Activated effector memory CD4-positive, alpha-beta T cell treated with anti-CD3 and anti-CD28 coated beads, Interleukin-2, amount 50 U/mL, for 16 hours (primary cell): ENCODE measurements around the gene POLK.
"Not testable (repeated sequence)": the region's sequence is repeated elsewhere in the genome, so short reads cannot be mapped to it uniquely, and the experiment has no call there.

Experiments
- DNase-seq: peaks from one replicate; pipeline ENCODE4 v3.0.0-alpha.2; 2020

The POLK gene

GRCh38 chr5:75511435-75512382 is at the start of gene POLK, which contains the start of gene CERT1:
TSS of gene POLK (plus strand) at chr5:75511891.
TSS of gene CERT1 (minus strand) at chr5:75511629. CDS start at chr5:75511207, 422 bp downstream.
- DNase-seq = peak; percentile 98

GRCh38 chr5:75463726-75464125 is 48.0 kb upstream of the POLK start:
- no peak for DNase-seq

GRCh38 chr5:75465480-75465879 is 46.2 kb upstream of the POLK start:
- DNase-seq = no peak

- DNase-seq = no peak
Measured at GRCh38 chr5:75466006-75466716, 45.5 kb upstream of the POLK start.

GRCh38 chr5:75468593-75468992 is 43.1 kb upstream of the POLK start:
- no peak for DNase-seq

GRCh38 chr5:75469017-75469416 is 42.7 kb upstream of the POLK start:
- no peak for DNase-seq

- no peak for DNase-seq
Measured at GRCh38 chr5:75471193-75471592, 40.5 kb upstream of the POLK start.

GRCh38 chr5:75472973-75473372 is 38.7 kb upstream of the POLK start:
- no peak for DNase-seq

GRCh38 chr5:75473463-75473862 is 38.2 kb upstream of the POLK start:
- DNase-seq = no peak

GRCh38 chr5:75475364-75475763 is 36.3 kb upstream of the POLK start:
- DNase-seq = no peak

GRCh38 chr5:75481024-75481423 is 30.7 kb upstream of the POLK start:
- DNase-seq = no peak

- no peak for DNase-seq
Measured at GRCh38 chr5:75482482-75482881, 29.2 kb upstream of the POLK start.

GRCh38 chr5:75484605-75485004 is 27.1 kb upstream of the POLK start:
- DNase-seq = no peak

- not testable (repeated sequence) for DNase-seq
Measured at GRCh38 chr5:75489847-75490246, 21.8 kb upstream of the POLK start.

GRCh38 chr5:75491621-75492020 is 20.1 kb upstream of the POLK start:
- DNase-seq = no peak

GRCh38 chr5:75496026-75496425 is 15.7 kb upstream of the POLK start:
- DNase-seq = no peak

- DNase-seq = no peak
Measured at GRCh38 chr5:75498208-75498777, 13.4 kb upstream of the POLK start.

GRCh38 chr5:75498875-75499274 is 12.8 kb upstream of the POLK start:
- DNase-seq = not testable (repeated sequence)

- not testable (repeated sequence) for DNase-seq
Measured at GRCh38 chr5:75505112-75505511, 6.6 kb upstream of the POLK start.

GRCh38 chr5:75507841-75508240 is 3.9 kb upstream of the POLK start:
- DNase-seq = no peak

- no peak for DNase-seq
Measured at GRCh38 chr5:75509546-75509945, 2.1 kb upstream of the POLK start.

GRCh38 chr5:75509956-75510355 is 1.7 kb upstream of the POLK start:
- no peak for DNase-seq

GRCh38 chr5:75510417-75510835 is 1.3 kb upstream of the POLK start:
- no peak for DNase-seq
